IMR-90 (cell line): ENCODE data around the gene RPL27A. TPM values are rescaled to one million over a fixed set of nuclear protein-coding genes. Genes with fewer than 3 reads are reported as not detected.
A peak's percentile ranks its signal among the peaks of the same experiment; 100 is the strongest.

Experiments
- ATAC-seq: fragments of 200-7000 bp; cut with Tn5 transposase; 2 replicates; pipeline ENCODE4 v1.9.1; 2020; ENCODE audit warnings: low read depth, mild to moderate bottlenecking, moderate library complexity
- BruUV-seq: library from RNA; stranded (reverse); fragments of 400-500 nt; replicated peaks from 2 replicates; lab custom pipeline; 2021; lab: Mats Ljungman, UMichigan
- CTCF ChIA-PET: fragments of 300-600 bp; formaldehyde crosslinking; extraction: SDS; loops from one replicate; lab custom pipeline; 2021; ENCODE audit warnings: antibody characterized with exemption; lab: Yijun Ruan, JAX
- POLR2A ChIA-PET: fragments of 300-600 bp; sonication (Branson Sonifier 250); formaldehyde crosslinking; loops from one replicate; lab custom pipeline; 2022; ENCODE audit warnings: antibody characterized with exemption; ENCODE audit not compliant: unreplicated experiment; lab: Charles Lee
- DNase-seq: peaks from one replicate; pipeline ENCODE4 v3.0.0; 2013
- H2AFZ ChIP-seq: replicated peaks from 2 replicates; pipeline ENCODE3; 2013; ENCODE audit warnings: low read length, mild to moderate bottlenecking; ENCODE audit not compliant: poor library complexity
- H2AK5ac ChIP-seq: 2 replicates; pipeline ENCODE4 v1.6.1; 2013; ENCODE audit warnings: low read depth, low read length, inconsistent platforms
- H2AK9ac ChIP-seq: replicated peaks from 2 replicates; pipeline ENCODE3; 2013; ENCODE audit warnings: mild to moderate bottlenecking, low read depth, low read length, moderate library complexity; ENCODE audit not compliant: poor library complexity
- H2BK120ac ChIP-seq: 2 replicates; pipeline ENCODE4 v1.6.1; 2013; ENCODE audit warnings: low read depth, low read length, inconsistent platforms
- H2BK15ac ChIP-seq: 3 replicates; pipeline ENCODE4 v1.6.1; 2013; ENCODE audit warnings: low read depth, low read length, inconsistent platforms
- H2BK20ac ChIP-seq: 2 replicates; pipeline ENCODE4 v1.6.1; 2013; ENCODE audit warnings: low read depth, mild to moderate bottlenecking, inconsistent platforms, low read length, moderate library complexity
- H2BK5ac ChIP-seq: 2 replicates; pipeline ENCODE4 v1.6.1; 2013; ENCODE audit warnings: mild to moderate bottlenecking, low read depth, low read length, inconsistent platforms; ENCODE audit not compliant: poor library complexity, severe bottlenecking
- H3K14ac ChIP-seq: replicated peaks from 2 replicates; pipeline ENCODE4 v1.6.1; 2013; ENCODE audit warnings: low read depth, low read length, inconsistent platforms
- H3K18ac ChIP-seq: 2 replicates; pipeline ENCODE4 v1.6.1; 2013; ENCODE audit warnings: low read depth, low read length, control low read depth
- H3K23ac ChIP-seq: 2 replicates; pipeline ENCODE4 v1.6.1; 2013; ENCODE audit warnings: low read depth, low read length, inconsistent platforms
- H3K27ac ChIP-seq: 2 replicates; pipeline ENCODE4 v1.5.1; 2013; ENCODE audit warnings: mild to moderate bottlenecking, control low read depth, low read length; ENCODE audit not compliant: insufficient read depth
- H3K27me3 ChIP-seq: 2 replicates; pipeline ENCODE4 v1.6.1; 2013; ENCODE audit warnings: low read length; ENCODE audit not compliant: control insufficient read depth, insufficient read depth
- H3K36me3 ChIP-seq: 2 replicates; pipeline ENCODE4 v1.6.1; 2013; ENCODE audit warnings: low read length, mixed read lengths; ENCODE audit not compliant: control insufficient read depth, insufficient read depth
- H3K4ac ChIP-seq: 2 replicates; pipeline ENCODE4 v1.6.1; 2013; ENCODE audit warnings: low read depth, low read length, inconsistent platforms
- H3K4me1 ChIP-seq: 2 replicates; pipeline ENCODE4 v1.6.1; 2013; ENCODE audit warnings: low read length, mixed read lengths; ENCODE audit not compliant: control insufficient read depth, insufficient read depth
- H3K4me2 ChIP-seq: 2 replicates; pipeline ENCODE4 v1.6.1; 2013; ENCODE audit warnings: low read depth, mild to moderate bottlenecking, control low read depth, low read length, moderate library complexity
- H3K4me3 ChIP-seq: 2 replicates; pipeline ENCODE4 v1.5.1; 2013; ENCODE audit warnings: low read depth, mild to moderate bottlenecking, control low read depth, low read length, moderate library complexity; ENCODE audit not compliant: insufficient read depth
- H3K56ac ChIP-seq: 2 replicates; pipeline ENCODE4 v1.6.1; 2013; ENCODE audit warnings: low read length, inconsistent platforms; ENCODE audit not compliant: insufficient read depth; ENCODE audit errors: extremely low read depth
- H3K79me1 ChIP-seq, 2 experiments: 2 replicates each; pipeline ENCODE4 v1.6.1; 2013; ENCODE audit warnings: low read length in 2 of 2, inconsistent platforms in 1 of 2, low read depth in 1 of 2
- H3K9ac ChIP-seq: 2 replicates; pipeline ENCODE4 v1.6.1; 2013; ENCODE audit warnings: low read depth, low read length, control low read depth
- H3K9me1 ChIP-seq: 2 replicates; pipeline ENCODE4 v1.6.1; 2013; ENCODE audit warnings: low read length, inconsistent platforms; ENCODE audit not compliant: insufficient read depth
- H3K9me3 ChIP-seq: 2 replicates; pipeline ENCODE4 v1.6.1; 2013; ENCODE audit warnings: low read length; ENCODE audit not compliant: control insufficient read depth, insufficient read depth
- H4K20me1 ChIP-seq: 2 replicates; pipeline ENCODE4 v1.6.1; 2013; ENCODE audit warnings: low read length, inconsistent platforms; ENCODE audit not compliant: insufficient read depth
- H4K5ac ChIP-seq: 2 replicates; pipeline ENCODE4 v1.6.1; 2013; ENCODE audit warnings: mild to moderate bottlenecking, low read depth, low read length, control low read depth
- H4K8ac ChIP-seq, 2 experiments: 2 replicates each; pipeline ENCODE4 v1.6.1; 2013; ENCODE audit warnings: low read depth in 2 of 2, low read length in 2 of 2, control low read depth in 1 of 2, inconsistent platforms in 1 of 2
- H4K91ac ChIP-seq: 2 replicates; pipeline ENCODE4 v1.6.1; 2013; ENCODE audit warnings: low read depth, low read length, inconsistent platforms; ENCODE audit not compliant: insufficient read depth
- BHLHE40 ChIP-seq: fragments of 150-350 bp; IDR thresholded peaks from 2 replicates; pipeline ENCODE4 v1.6.1; 2016; ENCODE audit warnings: mild to moderate bottlenecking, low read depth, low read length
- CEBPB ChIP-seq: IDR thresholded peaks from 2 replicates; pipeline ENCODE4 v1.6.1; 2012; ENCODE audit warnings: low read depth, low read length, improper control_type of control experiment
- CHD1 ChIP-seq: IDR thresholded peaks from 2 replicates; pipeline ENCODE4 v1.6.1; 2012; ENCODE audit warnings: low read depth, low read length, improper control_type of control experiment
- FOS ChIP-seq: fragments of 150-350 bp; IDR thresholded peaks from 2 replicates; pipeline ENCODE4 v1.6.1; 2016; ENCODE audit warnings: low read depth, low read length
- MAFK ChIP-seq: IDR thresholded peaks from 2 replicates; pipeline ENCODE4 v1.6.1; 2012; ENCODE audit warnings: low read depth, low read length, improper control_type of control experiment
- MAZ ChIP-seq: IDR thresholded peaks from 2 replicates; pipeline ENCODE4 v1.6.1; 2012; ENCODE audit warnings: low read depth, mild to moderate bottlenecking, low read length, improper control_type of control experiment, moderate library complexity, borderline replicate concordance
- MXI1 ChIP-seq: IDR thresholded peaks from 2 replicates; pipeline ENCODE4 v1.6.1; 2012; ENCODE audit warnings: low read depth, mild to moderate bottlenecking, low read length, moderate library complexity, borderline replicate concordance
- NFE2L2 ChIP-seq: fragments of 150-350 bp; IDR thresholded peaks from 2 replicates; pipeline ENCODE4 v1.6.1; 2016; ENCODE audit warnings: low read depth, mild to moderate bottlenecking, low read length
- POLR2A ChIP-seq: IDR thresholded peaks from 2 replicates; pipeline ENCODE4 v1.6.1; 2012; ENCODE audit warnings: mild to moderate bottlenecking, low read depth, low read length
- RAD21 ChIP-seq: IDR thresholded peaks from 2 replicates; pipeline ENCODE4 v1.6.1; 2012; ENCODE audit warnings: low read length, improper control_type of control experiment
- RCOR1 ChIP-seq: IDR thresholded peaks from 2 replicates; pipeline ENCODE4 v1.6.1; 2012; ENCODE audit warnings: mild to moderate bottlenecking, low read length, improper control_type of control experiment; ENCODE audit not compliant: insufficient replicate concordance
- RFX5 ChIP-seq: IDR thresholded peaks from 2 replicates; pipeline ENCODE4 v1.8.0; 2012; ENCODE audit warnings: low read depth, mild to moderate bottlenecking, low read length, moderate library complexity
- SMC3 ChIP-seq: fragments of 150-350 bp; IDR thresholded peaks from 2 replicates; pipeline ENCODE4 v1.6.1; 2016; ENCODE audit warnings: low read depth, mild to moderate bottlenecking, antibody characterized with exemption, low read length, moderate library complexity
- WGBS, 2 experiments: methylation state at CpG; one replicate each; pipeline versions ENCODE4 v1.1.5 to v1.1.7; 2013; ENCODE audit warnings: missing lambda C conversion rate in 2 of 2; ENCODE audit not compliant: insufficient read length in 1 of 2; ENCODE audit errors: extremely low coverage in 2 of 2; 5-methylcytosine and 5-hydroxymethylcytosine counted together
- dilution Hi-C: fragments of 300-500 bp; cut with HindIII; formaldehyde crosslinking; loops from one replicate; pipeline ENCODE4 v1.14.3; 2018; ENCODE audit warnings: low sequenced_read_pairs; ENCODE audit not compliant: unreplicated experiment
- in situ Hi-C: fragments of 300-500 bp; cut with MboI; formaldehyde crosslinking; loops from 3 replicates; pipeline ENCODE4 v1.14.3; 2019; ENCODE audit warnings: low sequenced_read_pairs, inconsistent platforms, mixed read lengths
- intact Hi-C: fragments of 100-400 bp; cut with micrococcal nuclease; formaldehyde crosslinking; loops from 2 replicates; pipeline ENCODE4 v1.10.0; 2022
- polyA plus RNA-seq, 3 experiments: library from polyadenylated mRNA; depleted of rRNA; stranded (reverse); fragments of >200 nt; gene quantifications; 2 replicates each; pipeline ENCODE4 v1.2.3, GENCODE V29; 2012; ENCODE audit warnings: low replicate concordance in 1 of 3
- total RNA-seq: library from RNA; depleted of rRNA; stranded (reverse); fragments of >200 nt; gene quantifications from 2 replicates; pipeline ENCODE4 v1.2.3, GENCODE V29; 2012
- TF ChIP-seq, protein P1 (sequence below): fragments of 150-350 bp; IDR thresholded peaks from 2 replicates; pipeline ENCODE4 v1.6.1; 2016; ENCODE audit warnings: low read depth, mild to moderate bottlenecking, low read length, moderate library complexity, borderline replicate concordance
- TF ChIP-seq, protein P2 (sequence below): fragments of 150-350 bp; IDR thresholded peaks from 2 replicates; pipeline ENCODE4 v1.6.1; 2017; ENCODE audit warnings: mild to moderate bottlenecking, antibody characterized with exemption, low read length, low read depth
- TF ChIP-seq, protein P3 (sequence below): conservative IDR thresholded peaks from 2 replicates; pipeline ENCODE4 v1.5.1; 2012; ENCODE audit warnings: mild to moderate bottlenecking, low read depth, low read length, improper control_type of control experiment

Gene RPL27A
- total and polyA plus RNA-seq, 2 of the 4 experiments (the other 2 are of a cell fraction) = 786 to 849 TPM

DNA sequence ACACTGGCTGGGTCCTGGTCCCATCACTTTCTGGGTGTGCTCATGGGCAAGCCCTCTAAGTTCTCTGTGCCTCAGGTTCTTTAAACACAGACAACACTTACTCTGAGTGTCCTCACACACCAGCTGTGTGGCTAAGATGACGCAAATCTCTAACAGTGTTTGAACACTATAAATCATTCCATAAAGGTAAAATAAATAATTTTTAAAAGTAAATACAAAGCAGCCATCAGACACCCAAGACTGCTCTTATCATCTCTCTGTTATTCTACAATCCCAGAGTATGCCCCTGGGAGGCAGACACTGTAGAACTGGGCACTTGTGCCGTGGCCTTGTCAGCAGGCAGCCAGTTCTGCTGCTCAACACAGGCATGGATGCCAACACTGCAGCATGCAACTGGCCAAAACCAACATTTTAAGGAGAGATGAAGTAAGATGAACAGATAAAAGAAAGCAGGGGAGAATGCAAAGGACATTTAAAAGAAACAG, 56.8 kb downstream of the RPL27A start:
- peaks cover 21% of the 10 kb centered on the region for H3K9me1 ChIP-seq

More for the DNA sequence above, 56.8 kb downstream of the RPL27A start:
- peak overlapping the region; percentile 46; the same call in 1 of the 2 replicates for H4K91ac ChIP-seq
- no peak overlapping the region for H2BK15ac ChIP-seq
- H3K56ac ChIP-seq = no peak overlapping the region
- H3K79me1 ChIP-seq = peaks cover 47 to 77% of the 10 kb centered on the region in 2 experiments
- H3K23ac ChIP-seq = no peak overlapping the region
- no TSS peak for BruUV-seq
- no peak overlapping the region for H2AK9ac ChIP-seq
- no CpG with 5 or more reads among the region's 2 CpGs for WGBS, 2 experiments
- no peak overlapping the region for H3K9ac ChIP-seq
- no peak overlapping the region for H2AK5ac ChIP-seq
- in situ Hi-C loops = no loop called here
- ATAC-seq (peak; percentile 63), DNase-seq (no peak)
- H3K4me3 ChIP-seq = no peak overlapping the region
- peaks cover 4% of the 10 kb centered on the region for H3K4me1 ChIP-seq
- H3K27me3 ChIP-seq = no peaks in the 10 kb centered on the region
- POLR2A ChIA-PET = no interaction called here
- peaks cover 30% of the 10 kb centered on the region for H3K36me3 ChIP-seq
- no peak for TF ChIP-seq BHLHE40
- no peak for TF ChIP-seq MAFK
- TF ChIP-seq NFE2L2 = no peak
- TF ChIP-seq SMC3 = no peak
- no peak for TF ChIP-seq RCOR1
- TF ChIP-seq, protein P1, sequence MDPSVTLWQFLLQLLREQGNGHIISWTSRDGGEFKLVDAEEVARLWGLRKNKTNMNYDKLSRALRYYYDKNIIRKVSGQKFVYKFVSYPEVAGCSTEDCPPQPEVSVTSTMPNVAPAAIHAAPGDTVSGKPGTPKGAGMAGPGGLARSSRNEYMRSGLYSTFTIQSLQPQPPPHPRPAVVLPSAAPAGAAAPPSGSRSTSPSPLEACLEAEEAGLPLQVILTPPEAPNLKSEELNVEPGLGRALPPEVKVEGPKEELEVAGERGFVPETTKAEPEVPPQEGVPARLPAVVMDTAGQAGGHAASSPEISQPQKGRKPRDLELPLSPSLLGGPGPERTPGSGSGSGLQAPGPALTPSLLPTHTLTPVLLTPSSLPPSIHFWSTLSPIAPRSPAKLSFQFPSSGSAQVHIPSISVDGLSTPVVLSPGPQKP = no peak
- no peak for TF ChIP-seq POLR2A
- TF ChIP-seq MXI1 = no peak
- TF ChIP-seq, protein P2, sequence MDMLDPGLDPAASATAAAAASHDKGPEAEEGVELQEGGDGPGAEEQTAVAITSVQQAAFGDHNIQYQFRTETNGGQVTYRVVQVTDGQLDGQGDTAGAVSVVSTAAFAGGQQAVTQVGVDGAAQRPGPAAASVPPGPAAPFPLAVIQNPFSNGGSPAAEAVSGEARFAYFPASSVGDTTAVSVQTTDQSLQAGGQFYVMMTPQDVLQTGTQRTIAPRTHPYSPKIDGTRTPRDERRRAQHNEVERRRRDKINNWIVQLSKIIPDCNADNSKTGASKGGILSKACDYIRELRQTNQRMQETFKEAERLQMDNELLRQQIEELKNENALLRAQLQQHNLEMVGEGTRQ = no peak
- no peak for TF ChIP-seq CEBPB
- TF ChIP-seq, protein P3, sequence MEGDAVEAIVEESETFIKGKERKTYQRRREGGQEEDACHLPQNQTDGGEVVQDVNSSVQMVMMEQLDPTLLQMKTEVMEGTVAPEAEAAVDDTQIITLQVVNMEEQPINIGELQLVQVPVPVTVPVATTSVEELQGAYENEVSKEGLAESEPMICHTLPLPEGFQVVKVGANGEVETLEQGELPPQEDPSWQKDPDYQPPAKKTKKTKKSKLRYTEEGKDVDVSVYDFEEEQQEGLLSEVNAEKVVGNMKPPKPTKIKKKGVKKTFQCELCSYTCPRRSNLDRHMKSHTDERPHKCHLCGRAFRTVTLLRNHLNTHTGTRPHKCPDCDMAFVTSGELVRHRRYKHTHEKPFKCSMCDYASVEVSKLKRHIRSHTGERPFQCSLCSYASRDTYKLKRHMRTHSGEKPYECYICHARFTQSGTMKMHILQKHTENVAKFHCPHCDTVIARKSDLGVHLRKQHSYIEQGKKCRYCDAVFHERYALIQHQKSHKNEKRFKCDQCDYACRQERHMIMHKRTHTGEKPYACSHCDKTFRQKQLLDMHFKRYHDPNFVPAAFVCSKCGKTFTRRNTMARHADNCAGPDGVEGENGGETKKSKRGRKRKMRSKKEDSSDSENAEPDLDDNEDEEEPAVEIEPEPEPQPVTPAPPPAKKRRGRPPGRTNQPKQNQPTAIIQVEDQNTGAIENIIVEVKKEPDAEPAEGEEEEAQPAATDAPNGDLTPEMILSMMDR = no peak
- TF ChIP-seq FOS = no peak
- TF ChIP-seq RFX5 = no peak
- no peak for TF ChIP-seq MAZ
- no peak for TF ChIP-seq CHD1
- no peak for TF ChIP-seq RAD21
- peaks cover 12% of the 10 kb centered on the region for H4K20me1 ChIP-seq
- 0 out of 2 replicates have a peak overlapping the region, but pooled peaks have one; percentile 15 for H3K4me2 ChIP-seq
- no peak overlapping the region; the same call in 1 of the 2 replicates for H3K4ac ChIP-seq
- H4K5ac ChIP-seq = peak overlapping the region; percentile 42; the same call in 1 of the 2 replicates
- no peak overlapping the region for H3K18ac ChIP-seq
- intact Hi-C loops = no loop called here
- H2BK5ac ChIP-seq = no peak overlapping the region
- peak overlapping the region in 1 of 2 experiments; percentile 1; a peak in 1 of 4 replicates for H4K8ac ChIP-seq
- no peaks in the 10 kb centered on the region for H3K9me3 ChIP-seq
- no peak overlapping the region for H2AFZ ChIP-seq
- H3K27ac ChIP-seq = 0 out of 2 replicates have a peak overlapping the region, but pooled peaks have one; percentile 25
- H2BK20ac ChIP-seq = no peak overlapping the region
- H2BK120ac ChIP-seq = no peak overlapping the region
- H3K14ac ChIP-seq = 0 out of 2 replicates have a peak overlapping the region, but pooled peaks have one; percentile 9
- CTCF ChIA-PET = no interaction called here
- dilution Hi-C loops = no loop called here
